Neural cell (in vitro differentiated cells): ENCODE results near the gene ZNF57.

Experiments used
- CTCF ChIP-seq: fragments of 450-650 bp; IDR thresholded peaks from 2 replicates; pipeline ENCODE4 v1.5.1; 2014; ENCODE audit warnings: antibody characterized with exemption, mild to moderate bottlenecking, moderate library complexity; ENCODE audit not compliant: poor library complexity, severe bottlenecking
- EP300 ChIP-seq: fragments of 450-650 bp; conservative IDR thresholded peaks from 2 replicates; pipeline ENCODE4 v1.6.1; 2014; ENCODE audit warnings: antibody characterized with exemption, mild to moderate bottlenecking, moderate library complexity; ENCODE audit not compliant: poor library complexity, severe bottlenecking
- EZH2 ChIP-seq: fragments of 200-600, 300-800 bp; shearing (Covaris generic), sonication (generic); IDR thresholded peaks from 2 replicates; pipeline ENCODE4 v1.6.1; 2014; ENCODE audit warnings: antibody characterized with exemption, low read length, borderline replicate concordance, mild to moderate bottlenecking; ENCODE audit not compliant: insufficient read depth, poor library complexity, severe bottlenecking
- RAD21 ChIP-seq: fragments of 450-650 bp; conservative IDR thresholded peaks from 2 replicates; pipeline ENCODE4 v1.6.1; 2014; ENCODE audit warnings: antibody characterized with exemption, mild to moderate bottlenecking, moderate library complexity
- TF ChIP-seq, protein P1 (sequence below): IDR thresholded peaks from 2 replicates; pipeline ENCODE4 v1.6.1; 2012; ENCODE audit warnings: borderline replicate concordance

- peak; percentile 46 for TF ChIP-seq CTCF
- TF ChIP-seq, protein P1, sequence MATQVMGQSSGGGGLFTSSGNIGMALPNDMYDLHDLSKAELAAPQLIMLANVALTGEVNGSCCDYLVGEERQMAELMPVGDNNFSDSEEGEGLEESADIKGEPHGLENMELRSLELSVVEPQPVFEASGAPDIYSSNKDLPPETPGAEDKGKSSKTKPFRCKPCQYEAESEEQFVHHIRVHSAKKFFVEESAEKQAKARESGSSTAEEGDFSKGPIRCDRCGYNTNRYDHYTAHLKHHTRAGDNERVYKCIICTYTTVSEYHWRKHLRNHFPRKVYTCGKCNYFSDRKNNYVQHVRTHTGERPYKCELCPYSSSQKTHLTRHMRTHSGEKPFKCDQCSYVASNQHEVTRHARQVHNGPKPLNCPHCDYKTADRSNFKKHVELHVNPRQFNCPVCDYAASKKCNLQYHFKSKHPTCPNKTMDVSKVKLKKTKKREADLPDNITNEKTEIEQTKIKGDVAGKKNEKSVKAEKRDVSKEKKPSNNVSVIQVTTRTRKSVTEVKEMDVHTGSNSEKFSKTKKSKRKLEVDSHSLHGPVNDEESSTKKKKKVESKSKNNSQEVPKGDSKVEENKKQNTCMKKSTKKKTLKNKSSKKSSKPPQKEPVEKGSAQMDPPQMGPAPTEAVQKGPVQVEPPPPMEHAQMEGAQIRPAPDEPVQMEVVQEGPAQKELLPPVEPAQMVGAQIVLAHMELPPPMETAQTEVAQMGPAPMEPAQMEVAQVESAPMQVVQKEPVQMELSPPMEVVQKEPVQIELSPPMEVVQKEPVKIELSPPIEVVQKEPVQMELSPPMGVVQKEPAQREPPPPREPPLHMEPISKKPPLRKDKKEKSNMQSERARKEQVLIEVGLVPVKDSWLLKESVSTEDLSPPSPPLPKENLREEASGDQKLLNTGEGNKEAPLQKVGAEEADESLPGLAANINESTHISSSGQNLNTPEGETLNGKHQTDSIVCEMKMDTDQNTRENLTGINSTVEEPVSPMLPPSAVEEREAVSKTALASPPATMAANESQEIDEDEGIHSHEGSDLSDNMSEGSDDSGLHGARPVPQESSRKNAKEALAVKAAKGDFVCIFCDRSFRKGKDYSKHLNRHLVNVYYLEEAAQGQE: peak; percentile 8
- TF ChIP-seq RAD21: peak; percentile 35
- peak; percentile 74 for TF ChIP-seq EP300
- TF ChIP-seq EZH2: no peak
Observed at GRCh38 chr19:2944775-2945574, 44.2 kb downstream of the ZNF57 start, which contains the start of gene ZNF77.
